OCI-LY3 (cell line): ENCODE results near the gene ESR1.

Source experiments
- H2AFZ ChIP-seq: fragments of 200-600, 300-600 bp; shearing (Covaris generic); 2 replicates; pipeline ENCODE4 v1.6.0; 2014; ENCODE audit warnings: antibody characterized with exemption, low read depth, low read length
- H3K27ac ChIP-seq: fragments of 200-600, 300-600 bp; sonication (generic); 2 replicates; pipeline ENCODE4 v1.5.1; 2014; ENCODE audit warnings: mild to moderate bottlenecking, low read length, moderate library complexity, mixed read lengths
- H3K27me3 ChIP-seq: fragments of 200-600, 300-600 bp; sonication (generic); 2 replicates; pipeline ENCODE4 v1.6.1; 2014; ENCODE audit warnings: low read depth, low read length, mixed read lengths
- H3K36me3 ChIP-seq: fragments of 200-600, 300-600 bp; sonication (generic); replicated peaks from 2 replicates; pipeline ENCODE3; 2014; ENCODE audit warnings: low read depth, low read length, mixed read lengths
- H3K4me1 ChIP-seq: fragments of 300-600, 200-600 bp; sonication (generic); 2 replicates; pipeline ENCODE4 v1.6.1; 2014; ENCODE audit warnings: low read length, mixed read lengths
- H3K4me2 ChIP-seq: fragments of 200-600, 300-600 bp; sonication (generic); 2 replicates; pipeline ENCODE4 v1.6.1; 2014; ENCODE audit warnings: low read length, mixed read lengths
- H3K4me3 ChIP-seq: fragments of 300-600, 200-600 bp; sonication (generic); 2 replicates; pipeline ENCODE4 v1.5.1; 2014; ENCODE audit warnings: antibody characterized with exemption, mild to moderate bottlenecking, low read length, moderate library complexity
- H3K79me2 ChIP-seq: fragments of 300-600, 200-600 bp; shearing (Covaris generic); 2 replicates; pipeline ENCODE4 v1.6.1; 2014; ENCODE audit warnings: mild to moderate bottlenecking, low read length, mixed read lengths
- H3K9ac ChIP-seq: fragments of 300-600, 200-600 bp; shearing (Covaris generic); 2 replicates; pipeline ENCODE4 v1.6.0; 2014; ENCODE audit warnings: mild to moderate bottlenecking, low read length, moderate library complexity
- H3K9me3 ChIP-seq: fragments of 200-600, 300-600 bp; shearing (Covaris generic); 2 replicates; pipeline ENCODE4 v1.6.1; 2014; ENCODE audit warnings: low read length, mixed read lengths; ENCODE audit not compliant: insufficient read depth
- H4K20me1 ChIP-seq: fragments of 200-600, 300-600 bp; sonication (generic); 2 replicates; pipeline ENCODE4 v1.6.1; 2016; ENCODE audit warnings: low read length, mixed read lengths; ENCODE audit not compliant: insufficient read depth
- CTCF ChIP-seq: fragments of 200-600, 300-600 bp; sonication (generic); IDR thresholded peaks from 2 replicates; pipeline ENCODE4 v1.5.1; 2014; ENCODE audit warnings: antibody characterized with exemption, low read length, low read depth
- EZH2phosphoT487 ChIP-seq: fragments of 200-600 bp; shearing (Covaris generic); IDR thresholded peaks from 2 replicates; pipeline ENCODE4 v1.6.1; 2018; ENCODE audit warnings: antibody characterized with exemption, mixed run types, low read depth

The ESR1 gene

DNA sequence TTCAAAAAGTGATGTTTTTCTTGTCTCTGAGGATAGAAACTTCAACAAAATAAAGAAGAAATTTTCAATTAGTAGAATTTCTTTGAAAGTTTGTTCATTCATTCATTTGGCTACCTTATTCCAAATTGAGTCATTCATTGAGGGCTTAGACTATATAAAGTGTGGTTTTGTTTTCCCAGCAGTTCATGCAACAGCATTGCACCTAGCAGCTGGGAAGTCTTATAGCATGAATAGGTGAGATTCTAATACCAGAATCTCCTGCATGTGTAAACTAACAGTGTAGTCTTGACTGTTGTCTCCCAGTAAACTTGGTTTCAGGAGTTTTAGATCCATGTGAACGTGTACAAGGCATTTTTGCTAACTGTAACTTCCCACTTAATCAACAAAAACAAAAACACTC lies 7.1 kb downstream of the ESR1 start:
- Histone ChIP-seq H3K27me3 (peaks cover 14% of the 10 kb centered on the region), H3K4me1 (peaks cover 3% of the 10 kb centered on the region; the same call in 1 of the 2 replicates), H3K36me3 (no peaks in the 10 kb centered on the region), H3K27ac (no peak overlapping the region), H3K4me2 (no peak overlapping the region), H3K9me3 (no peaks in the 10 kb centered on the region), H4K20me1 (no peaks in the 10 kb centered on the region), H3K9ac (no peak overlapping the region), H2AFZ (no peak overlapping the region), H3K79me2 (no peaks in the 10 kb centered on the region), H3K4me3 (no peak overlapping the region)
- TF ChIP-seq CTCF (no peak), EZH2phosphoT487 (no peak)

DNA sequence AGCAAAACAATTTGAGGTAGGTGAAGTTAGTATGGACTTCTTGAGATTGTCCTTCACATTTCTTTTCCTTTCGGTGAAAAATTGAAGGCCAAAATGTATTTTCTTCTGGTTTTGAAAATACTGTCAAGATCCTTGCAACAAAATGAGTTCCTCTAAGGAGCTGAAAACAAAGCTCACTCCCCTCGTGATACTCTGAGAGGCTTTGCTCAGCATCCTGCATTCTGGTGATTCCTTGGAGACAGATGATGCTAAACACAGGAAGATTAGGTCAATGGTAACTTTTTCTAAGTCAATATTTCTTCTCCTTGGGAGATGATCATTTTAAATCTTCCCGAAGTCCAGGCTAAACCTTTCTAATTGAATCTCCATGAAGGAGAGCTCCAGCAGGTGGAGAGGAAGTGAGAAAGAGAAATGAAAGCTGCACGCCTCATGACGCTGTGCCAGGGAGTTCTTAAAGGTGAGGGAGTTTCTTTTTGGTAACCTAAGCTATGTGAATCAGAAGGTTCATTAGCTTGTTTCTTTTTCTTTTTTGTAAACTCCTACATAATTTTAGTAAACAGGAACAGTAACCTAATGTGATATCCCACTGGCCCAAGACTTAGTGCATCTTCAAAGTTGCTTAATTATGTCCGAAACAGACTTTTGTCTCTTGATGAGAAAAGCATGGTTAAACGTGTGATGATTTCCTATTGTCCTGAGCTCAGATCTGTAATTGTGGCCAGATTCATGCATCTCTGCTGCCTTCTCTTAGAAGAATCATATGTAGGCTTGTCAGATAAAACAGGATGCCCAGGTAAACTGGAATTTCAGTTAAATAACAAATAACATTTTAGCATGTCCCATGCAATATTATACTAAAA lies 15.0 kb downstream of the ESR1 start:
- H2AFZ ChIP-seq: peak overlapping the region; percentile 87; the same call in 1 of the 2 replicates
- H3K4me2 ChIP-seq: peak overlapping the region; percentile 72
- H3K27me3 ChIP-seq: no peaks in the 10 kb centered on the region
- H3K36me3 ChIP-seq: no peaks in the 10 kb centered on the region
- H4K20me1 ChIP-seq: no peaks in the 10 kb centered on the region
- peaks cover 14% of the 10 kb centered on the region for H3K4me1 ChIP-seq
- H3K27ac ChIP-seq: peak overlapping the region; percentile 23
- peak overlapping the region; percentile 70 for H3K4me3 ChIP-seq
- H3K79me2 ChIP-seq: no peaks in the 10 kb centered on the region
- no peak for TF ChIP-seq CTCF
- TF ChIP-seq EZH2phosphoT487: no peak
- no peaks in the 10 kb centered on the region for H3K9me3 ChIP-seq
- no peak overlapping the region; the same call in 1 of the 2 replicates for H3K9ac ChIP-seq

- TF ChIP-seq CTCF (no peak), EZH2phosphoT487 (no peak)
- H3K36me3 ChIP-seq: no peaks in the 10 kb centered on the region
- no peak overlapping the region for H3K9ac ChIP-seq
- no peak overlapping the region for H3K27ac ChIP-seq
- H3K4me1 ChIP-seq: peaks cover 14% of the 10 kb centered on the region
- H3K9me3 ChIP-seq: no peaks in the 10 kb centered on the region
- peaks cover 9% of the 10 kb centered on the region; the same call in 1 of the 2 replicates for H3K27me3 ChIP-seq
- no peak overlapping the region for H3K4me3 ChIP-seq
- H2AFZ ChIP-seq: no peak overlapping the region
- H3K4me2 ChIP-seq: no peak overlapping the region
- no peaks in the 10 kb centered on the region for H4K20me1 ChIP-seq
- H3K79me2 ChIP-seq: no peaks in the 10 kb centered on the region
Observed at GRCh38 chr6:151826517-151827142, 19.1 kb downstream of the ESR1 start.

GRCh38 chr6:151832710-151833109 lies 25.2 kb downstream of the ESR1 start:
- Histone ChIP-seq H3K9ac (no peak overlapping the region), H3K9me3 (no peaks in the 10 kb centered on the region), H3K27me3 (peaks cover 9% of the 10 kb centered on the region; the same call in 1 of the 2 replicates), H4K20me1 (no peaks in the 10 kb centered on the region), H2AFZ (no peak overlapping the region), H3K4me2 (no peak overlapping the region), H3K4me3 (no peak overlapping the region), H3K27ac (no peak overlapping the region), H3K4me1 (no peaks in the 10 kb centered on the region), H3K36me3 (no peaks in the 10 kb centered on the region), H3K79me2 (no peaks in the 10 kb centered on the region)
- TF ChIP-seq EZH2phosphoT487: no peak
- TF ChIP-seq CTCF: no peak
